Measurements from ENCODE around the gene SIK3.

Gene SIK3

GRCh38 chr11:116859175-116859574 lies 239.1 kb downstream of the SIK3 start:
- H2AFZ ChIP-seq (ENCODE audit: low read depth, low read length), result no peak overlapping the region
- no peaks in the 10 kb centered on the region for H3K9me3 ChIP-seq (ENCODE audit: insufficient read depth, low read length, severe bottlenecking)
- DNase-seq (no peak), ATAC-seq (ENCODE audit: insufficient read depth, low read depth) (no peak)
- H3K4me3 ChIP-seq (ENCODE audit: low read depth in 1 of 2, low read length in 2 of 2), result no peak overlapping the region
- H3K9ac ChIP-seq (ENCODE audit: low read depth, low read length), result no peak overlapping the region
- no peak overlapping the region for H3K27ac ChIP-seq (ENCODE audit: low read length)
- H3K36me3 ChIP-seq (ENCODE audit: insufficient read depth, low read length), result peaks cover 52% of the 10 kb centered on the region
- no peaks in the 10 kb centered on the region for H3K79me2 ChIP-seq (ENCODE audit: insufficient read depth, low read length)
- no peak for TF ChIP-seq CTCF (IDR thresholded peaks at IDR 0.05; ENCODE audit: borderline replicate concordance, extremely low read depth, low read length, poor library complexity, severe bottlenecking)
- H3K4me2 ChIP-seq (ENCODE audit: insufficient read depth, low read length), result no peak overlapping the region
- H4K20me1 ChIP-seq (ENCODE audit: insufficient read depth, low read length), result no peaks in the 10 kb centered on the region
- H3K4me1 ChIP-seq (ENCODE audit: insufficient read depth, low read length), result peaks cover 12% of the 10 kb centered on the region
- H3K27me3 ChIP-seq (ENCODE audit: insufficient read depth, low read length, poor library complexity), result no peaks in the 10 kb centered on the region

DNA sequence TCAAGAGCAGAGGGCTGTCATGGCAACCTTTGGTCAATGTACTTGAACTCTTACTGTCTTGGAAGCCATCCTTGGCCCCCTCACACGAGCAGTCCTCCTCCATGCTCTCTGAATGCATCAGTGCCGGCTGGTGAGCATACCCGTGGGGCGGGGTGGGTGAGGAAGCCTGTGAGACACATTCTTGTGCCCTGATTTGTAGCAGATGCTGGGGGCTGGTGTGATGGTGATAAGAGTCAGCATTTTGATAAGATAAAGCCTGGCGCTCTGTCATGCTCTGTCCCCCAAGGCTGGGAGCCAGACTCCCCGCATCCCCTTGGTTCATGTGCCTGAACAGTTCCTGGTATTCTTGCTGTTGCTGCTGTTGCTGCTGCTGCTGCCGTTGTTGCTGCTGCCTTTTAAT lies 240.3 kb downstream of the SIK3 start:
- Histone ChIP-seq H3K79me2 (ENCODE audit: insufficient read depth, low read length) (no peaks in the 10 kb centered on the region), H3K9ac (ENCODE audit: low read depth, low read length) (no peak overlapping the region), H3K27me3 (ENCODE audit: insufficient read depth, low read length, poor library complexity) (no peaks in the 10 kb centered on the region), H3K4me2 (ENCODE audit: insufficient read depth, low read length) (no peak overlapping the region), H2AFZ (ENCODE audit: low read depth, low read length) (no peak overlapping the region), H3K4me1 (ENCODE audit: insufficient read depth, low read length) (peaks cover 25% of the 10 kb centered on the region), H4K20me1 (ENCODE audit: insufficient read depth, low read length) (no peaks in the 10 kb centered on the region), H3K36me3 (ENCODE audit: insufficient read depth, low read length) (peaks cover 43% of the 10 kb centered on the region), H3K9me3 (ENCODE audit: insufficient read depth, low read length, severe bottlenecking) (no peaks in the 10 kb centered on the region), H3K4me3 (ENCODE audit: low read depth in 1 of 2, low read length in 2 of 2) (no peak overlapping the region), H3K27ac (ENCODE audit: low read length) (no peak overlapping the region)
- DNase-seq (no peak), ATAC-seq (ENCODE audit: insufficient read depth, low read depth) (no peak)
- TF ChIP-seq CTCF (IDR thresholded peaks at IDR 0.05; ENCODE audit: borderline replicate concordance, extremely low read depth, low read length, poor library complexity, severe bottlenecking) (no peak), EZH2 (IDR thresholded peaks at IDR 0.05; ENCODE audit: borderline replicate concordance, low read depth, low read length, severe bottlenecking) (no peak)

- Histone ChIP-seq H3K27me3 (ENCODE audit: insufficient read depth, low read length, poor library complexity) (no peaks in the 10 kb centered on the region), H3K36me3 (ENCODE audit: insufficient read depth, low read length) (peaks cover 39% of the 10 kb centered on the region), H3K4me3 (ENCODE audit: low read depth in 1 of 2, low read length in 2 of 2) (no peak overlapping the region), H3K9me3 (ENCODE audit: insufficient read depth, low read length, severe bottlenecking) (no peaks in the 10 kb centered on the region), H3K4me2 (ENCODE audit: insufficient read depth, low read length) (no peak overlapping the region), H3K4me1 (ENCODE audit: insufficient read depth, low read length) (peaks cover 31% of the 10 kb centered on the region), H3K79me2 (ENCODE audit: insufficient read depth, low read length) (no peaks in the 10 kb centered on the region), H2AFZ (ENCODE audit: low read depth, low read length) (no peak overlapping the region), H3K27ac (ENCODE audit: low read length) (no peak overlapping the region), H4K20me1 (ENCODE audit: insufficient read depth, low read length) (no peaks in the 10 kb centered on the region), H3K9ac (ENCODE audit: low read depth, low read length) (no peak overlapping the region)
- DNase-seq, result no peak
- TF ChIP-seq EZH2 (IDR thresholded peaks at IDR 0.05; ENCODE audit: borderline replicate concordance, low read depth, low read length, severe bottlenecking) (no peak), CTCF (IDR thresholded peaks at IDR 0.05; ENCODE audit: borderline replicate concordance, extremely low read depth, low read length, poor library complexity, severe bottlenecking) (no peak)
- ATAC-seq (ENCODE audit: insufficient read depth, low read depth), result no peak
Observed at GRCh38 chr11:116857316-116857715, 240.9 kb downstream of the SIK3 start.

DNA sequence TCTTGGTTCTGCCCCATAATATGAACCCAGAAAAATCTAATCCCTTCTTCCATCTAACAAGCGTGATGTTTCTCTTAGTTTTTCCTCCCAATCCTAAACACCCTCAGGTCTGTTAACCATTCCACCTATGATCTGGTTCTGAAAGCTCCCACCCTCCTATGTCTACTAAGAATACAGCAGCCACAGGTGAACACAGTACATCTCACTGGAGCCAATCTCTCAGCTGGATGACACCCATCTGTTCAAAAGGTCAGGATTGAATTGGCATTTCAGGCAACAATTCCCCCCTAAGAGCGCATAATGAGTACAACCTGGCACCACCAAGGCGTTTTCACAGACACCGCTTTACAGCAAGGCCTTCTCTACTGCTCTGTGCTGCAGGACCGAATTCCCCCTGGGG lies 241.8 kb downstream of the SIK3 start:
- H3K4me3 ChIP-seq (ENCODE audit: low read depth in 1 of 2, low read length in 2 of 2), result no peak overlapping the region
- no peak overlapping the region; the same call in 1 of the 2 replicates for H3K27ac ChIP-seq (ENCODE audit: low read length)
- H3K4me2 ChIP-seq (ENCODE audit: insufficient read depth, low read length), result no peak overlapping the region
- no peaks in the 10 kb centered on the region for H3K9me3 ChIP-seq (ENCODE audit: insufficient read depth, low read length, severe bottlenecking)
- H3K4me1 ChIP-seq (ENCODE audit: insufficient read depth, low read length), result peaks cover 40% of the 10 kb centered on the region
- H3K79me2 ChIP-seq (ENCODE audit: insufficient read depth, low read length), result no peaks in the 10 kb centered on the region
- no peak overlapping the region for H2AFZ ChIP-seq (ENCODE audit: low read depth, low read length)
- no peak for ATAC-seq (ENCODE audit: insufficient read depth, low read depth)
- H3K9ac ChIP-seq (ENCODE audit: low read depth, low read length), result no peak overlapping the region
- no peak for DNase-seq
- H3K36me3 ChIP-seq (ENCODE audit: insufficient read depth, low read length), result peaks cover 30% of the 10 kb centered on the region
- no peaks in the 10 kb centered on the region for H3K27me3 ChIP-seq (ENCODE audit: insufficient read depth, low read length, poor library complexity)
- H4K20me1 ChIP-seq (ENCODE audit: insufficient read depth, low read length), result no peaks in the 10 kb centered on the region
- TF ChIP-seq CTCF (IDR thresholded peaks at IDR 0.05; ENCODE audit: borderline replicate concordance, extremely low read depth, low read length, poor library complexity, severe bottlenecking) (no peak), EZH2 (IDR thresholded peaks at IDR 0.05; ENCODE audit: borderline replicate concordance, low read depth, low read length, severe bottlenecking) (no peak)
